ENCODE measurements around the gene CORO7. TPM values are rescaled to one million over a fixed set of nuclear protein-coding genes. Genes with fewer than 3 reads are reported as not detected.
A peak's percentile ranks its signal among the peaks of the same experiment; 100 is the strongest.

The CORO7 gene
- total and polyA plus RNA-seq, 2 donors (not counting 1 experiment from before 2014, with no cell fraction given): 117 to 230 TPM

GRCh38 chr16:4309102-4309832 is 107.1 kb downstream of the CORO7 start:
- Histone ChIP-seq H3K9ac (ENCODE audit: low read length) (no peak overlapping the region), H4K20me1 (ENCODE audit: control insufficient read depth, insufficient read depth, low read length, poor library complexity, severe bottlenecking) (no peaks in the 10 kb centered on the region), H3K4me2 (replicated peaks; ENCODE audit: low read depth, low read length, poor library complexity, severe bottlenecking) (peak overlapping the region; percentile 7), H3K27ac (ENCODE audit: low read length in 2 of 2) (peak overlapping the region in 1 of 2 donors; percentile 32), H3K36me3 (replicated peaks in 1 of 2; ENCODE audit: control extremely low read depth in 1 of 2, control insufficient read depth in 1 of 2, extremely low read depth in 1 of 2, insufficient read depth in 2 of 2, low read length in 1 of 2) (no peaks in the 10 kb centered on the region), H3K4me3 (ENCODE audit: control extremely low read depth in 1 of 5, extremely low read depth in 1 of 5, insufficient read depth in 1 of 5, low read depth in 2 of 5, low read length in 4 of 5) (no peak overlapping the region), H3K4me1 (ENCODE audit: control insufficient read depth in 2 of 2, insufficient read depth in 2 of 2, low read length in 2 of 2) (peaks cover 19 to 45% of the 10 kb centered on the region in 2 donors), H3K9me3 (ENCODE audit: control extremely low read depth in 1 of 3, control insufficient read depth in 2 of 3, insufficient read depth in 1 of 3, low read length in 2 of 3) (peaks cover 0 to 2% (median 0%) of the 10 kb centered on the region in 3 donors), H2AFZ (ENCODE audit: insufficient read depth, low read depth, low read length, poor library complexity, severe bottlenecking) (no peak overlapping the region), H3K79me2 (ENCODE audit: control insufficient read depth, insufficient read depth, low read length) (peaks cover 9% of the 10 kb centered on the region), H3K27me3 (replicated peaks in 1 of 4; ENCODE audit: control extremely low read depth in 1 of 4, control insufficient read depth in 3 of 4, insufficient read depth in 4 of 4, low read length in 3 of 4) (peaks cover 0 to 20% (median 5%) of the 10 kb centered on the region in 4 experiments)
- Mint-ChIP-seq H3K27me3 (peaks cover 3% of the 10 kb centered on the region), H3K27ac (peak overlapping the region; percentile 63), H3K9me3 (ENCODE audit: insufficient read depth) (no peaks in the 10 kb centered on the region), H3K4me3 (peak overlapping the region; percentile 57), H3K4me1 (peaks cover 38% of the 10 kb centered on the region)
- no peak for DNase-seq
- no peak for ATAC-seq (ENCODE audit: low read depth)
- ChIA-PET CTCF (interaction anchor here (0.7 to 15.7 kb wide), 16 partner anchors 8 to 895 kb away, joined by 3 to 165 read pairs (median 4); partner anchors contain the start of gene TFAP4), POLR2A (interaction anchor here (0.7 to 1.3 kb wide), 3 partner anchors 8 to 624 kb away, joined by 3 read pairs; partner anchors contain the start of gene TFAP4)
- 81% methylated on average over 13 of the region's 14 CpGs for WGBS (ENCODE audit: insufficient coverage)
- intact Hi-C loops (cut with micrococcal nuclease): loop anchor here (1.0 to 5.0 kb wide), 4 partner anchors 21 to 383 kb away; partner anchors contain the start of genes CDIP1 and NUDT16L1
- TF ChIP-seq CTCF (IDR thresholded peaks at IDR 0.05): no peak
- no peak for TF ChIP-seq EZH2 (IDR thresholded peaks at IDR 0.05; ENCODE audit: borderline replicate concordance, insufficient read depth, low read depth, low read length, poor library complexity, severe bottlenecking)
